ENCODE results near the gene TRPC4. TPM values are rescaled to one million over a fixed set of nuclear protein-coding genes. Genes with fewer than 3 reads are reported as not detected.

The TRPC4 gene
- total RNA-seq, 1 experiment from 2014 or later = 0.10 TPM

- in situ Hi-C loops (cut with HindIII; ENCODE audit: low pct_unique_long_range_greater_than_20kb, low sequenced_read_pairs) = no loop called here
- H3K27me3 ChIP-seq (ENCODE audit: control insufficient read depth, insufficient read depth, low read length) = no peaks in the 10 kb centered on the region
- intact Hi-C loops (cut with micrococcal nuclease; ENCODE audit: unreplicated experiment) = no loop called here
- no peaks in the 10 kb centered on the region for H3K9me3 ChIP-seq (ENCODE audit: control insufficient read depth, insufficient read depth, low read depth, low read length)
- peak overlapping the region; percentile 27 to 53 for H3K4me3 ChIP-seq (ENCODE audit: low read depth in 2 of 2, low read length in 2 of 2)
- ChIA-PET POLR2A (no interaction called here), CTCF (interaction anchor here (0.6 to 0.7 kb wide), 2 partner anchors 51 to 306 kb away, joined by 6 to 7 read pairs; no protein-coding TSS in a partner anchor)
- no TSS peak for BruUV-seq (replicated peaks)
- ATAC-seq (peak; percentile 67; the same call in 1 of the 2 replicates), DNase-seq (ENCODE audit: low read depth, low spot score) (no peak)
- H3K27ac ChIP-seq (ENCODE audit: low read length) = no peak overlapping the region
- H3K36me3 ChIP-seq (ENCODE audit: control insufficient read depth, insufficient read depth, low read length) = no peaks in the 10 kb centered on the region
- TF ChIP-seq TCF7L2 (IDR thresholded peaks at IDR 0.05; ENCODE audit: low read depth, low read length) = no peak
- TF ChIP-seq SIN3A (IDR thresholded peaks at IDR 0.05; ENCODE audit: borderline replicate concordance, insufficient read depth, low read depth, low read length) = no peak
- TF ChIP-seq POLR2AphosphoS5 (IDR thresholded peaks at IDR 0.05; ENCODE audit: low read depth, low read length) = no peak
- TF ChIP-seq CTCF (IDR thresholded peaks at IDR 0.05) = no peak
- no peak for TF ChIP-seq REST (IDR thresholded peaks at IDR 0.05; ENCODE audit: insufficient read depth in 1 of 2, low read depth in 2 of 2, low read length in 1 of 2)
- H3K4me1 ChIP-seq (ENCODE audit: control insufficient read depth, insufficient read depth, low read length) = no peaks in the 10 kb centered on the region
These were observed 674 bp downstream of the TRPC4 start for GRCh38 chr13:37868691-37869505.

GRCh38 chr13:37863708-37864107, 5.9 kb downstream of the TRPC4 start:
- TF ChIP-seq TCF7L2 (IDR thresholded peaks at IDR 0.05; ENCODE audit: low read depth, low read length) (no peak), CTCF (IDR thresholded peaks at IDR 0.05) (no peak), SIN3A (IDR thresholded peaks at IDR 0.05; ENCODE audit: borderline replicate concordance, insufficient read depth, low read depth, low read length) (no peak), REST (IDR thresholded peaks at IDR 0.05; ENCODE audit: insufficient read depth in 1 of 2, low read depth in 2 of 2, low read length in 1 of 2) (no peak), POLR2AphosphoS5 (IDR thresholded peaks at IDR 0.05; ENCODE audit: low read depth, low read length) (no peak)
- CTCF ChIA-PET = no interaction called here
- intact Hi-C loops (cut with micrococcal nuclease; ENCODE audit: unreplicated experiment) = no loop called here
- H3K4me1 ChIP-seq (ENCODE audit: control insufficient read depth, insufficient read depth, low read length) = no peaks in the 10 kb centered on the region
- in situ Hi-C loops (cut with HindIII; ENCODE audit: low pct_unique_long_range_greater_than_20kb, low sequenced_read_pairs) = no loop called here
- DNase-seq (ENCODE audit: low read depth, low spot score) (no peak), ATAC-seq (no peak)
- H3K27ac ChIP-seq (ENCODE audit: low read length) = no peak overlapping the region
- no TSS peak for BruUV-seq (replicated peaks)
- no peak overlapping the region for H3K4me3 ChIP-seq (ENCODE audit: low read depth in 2 of 2, low read length in 2 of 2)
- no peaks in the 10 kb centered on the region for H3K27me3 ChIP-seq (ENCODE audit: control insufficient read depth, insufficient read depth, low read length)
- no peaks in the 10 kb centered on the region for H3K36me3 ChIP-seq (ENCODE audit: control insufficient read depth, insufficient read depth, low read length)
- no peaks in the 10 kb centered on the region for H3K9me3 ChIP-seq (ENCODE audit: control insufficient read depth, insufficient read depth, low read depth, low read length)
- POLR2A ChIA-PET = no interaction called here
